HEK293 (cell line): ENCODE measurements around the gene CORT.

Experiments used
- GLIS1 ChIP-seq: fragments of 450-650 bp; formaldehyde crosslinking; IDR thresholded peaks from 2 replicates; pipeline ENCODE4 v1.5.1; 2016; ENCODE audit warnings: missing biosample characterization, missing genetic modification characterization
- HOXD13 ChIP-seq: sonication (generic); formaldehyde crosslinking; IDR thresholded peaks from 2 replicates; pipeline ENCODE4 v1.8.0; 2022; ENCODE audit warnings: missing genetic modification reagents, borderline replicate concordance
- SP7 ChIP-seq: fragments of 450-650 bp; formaldehyde crosslinking; IDR thresholded peaks from 2 replicates; pipeline ENCODE4 v1.5.1; 2016; ENCODE audit warnings: missing biosample characterization, missing genetic modification characterization
- ZBTB17 ChIP-seq: fragments of 450-650 bp; formaldehyde crosslinking; IDR thresholded peaks from 2 replicates; pipeline ENCODE4 v1.5.1; 2016; ENCODE audit warnings: missing biosample characterization, missing genetic modification characterization
- ZBTB21 ChIP-seq: fragments of 450-650 bp; formaldehyde crosslinking; IDR thresholded peaks from 2 replicates; pipeline ENCODE4 v1.5.1; 2017; ENCODE audit warnings: missing biosample characterization, missing genetic modification characterization
- ZFP37 ChIP-seq: fragments of 450-650 bp; formaldehyde crosslinking; IDR thresholded peaks from 2 replicates; pipeline ENCODE4 v1.5.1; 2016; ENCODE audit warnings: missing biosample characterization, missing genetic modification characterization
- ZNF140 ChIP-seq: fragments of 450-650 bp; formaldehyde crosslinking; IDR thresholded peaks from 2 replicates; pipeline ENCODE4 v1.5.1; 2016; ENCODE audit warnings: missing biosample characterization, missing genetic modification characterization
- ZNF19 ChIP-seq: fragments of 450-650 bp; formaldehyde crosslinking; IDR thresholded peaks from 2 replicates; pipeline ENCODE4; 2016; ENCODE audit warnings: missing biosample characterization, missing genetic modification characterization, low read depth
- ZNF571 ChIP-seq: fragments of 450-650 bp; formaldehyde crosslinking; IDR thresholded peaks from 2 replicates; pipeline ENCODE4 v1.5.0; 2017; ENCODE audit warnings: missing biosample characterization, missing genetic modification characterization
- ZNF629 ChIP-seq: fragments of 450-650 bp; formaldehyde crosslinking; IDR thresholded peaks from 2 replicates; pipeline ENCODE4 v1.5.1; 2017; ENCODE audit warnings: missing biosample characterization, missing genetic modification characterization
- ZNF777 ChIP-seq: fragments of 450-650 bp; formaldehyde crosslinking; IDR thresholded peaks from 2 replicates; pipeline ENCODE4 v1.5.1; 2017; ENCODE audit warnings: missing biosample characterization, missing genetic modification characterization, borderline replicate concordance
- ZSCAN23 ChIP-seq: fragments of 450-650 bp; formaldehyde crosslinking; IDR thresholded peaks from 2 replicates; pipeline ENCODE4 v1.5.1; 2016; ENCODE audit warnings: missing biosample characterization, missing genetic modification characterization
- ZXDB ChIP-seq: fragments of 450-650 bp; formaldehyde crosslinking; IDR thresholded peaks from 2 replicates; pipeline ENCODE4 v1.5.1; 2016; ENCODE audit warnings: missing biosample characterization, missing genetic modification characterization
- TF ChIP-seq, protein P1 (sequence below): fragments of 450-650 bp; formaldehyde crosslinking; IDR thresholded peaks from 2 replicates; pipeline ENCODE4 v1.5.1; 2016; ENCODE audit warnings: missing biosample characterization, missing genetic modification characterization
- TF ChIP-seq, protein P2 (sequence below): fragments of 450-650 bp; formaldehyde crosslinking; IDR thresholded peaks from 2 replicates; pipeline ENCODE4 v1.5.1; 2016; ENCODE audit warnings: missing biosample characterization, missing genetic modification characterization
- TF ChIP-seq, protein P3 (sequence below): fragments of 450-650 bp; formaldehyde crosslinking; IDR thresholded peaks from 2 replicates; pipeline ENCODE4 v1.5.0; 2017; ENCODE audit warnings: missing biosample characterization, missing genetic modification characterization, borderline replicate concordance
- TF ChIP-seq, protein P4 (sequence below): fragments of 450-650 bp; formaldehyde crosslinking; IDR thresholded peaks from 2 replicates; pipeline ENCODE4 v1.5.1; 2016; ENCODE audit warnings: missing biosample characterization, missing genetic modification characterization, low read depth
- TF ChIP-seq, protein P5 (sequence below): fragments of 450-650 bp; formaldehyde crosslinking; IDR thresholded peaks from 2 replicates; pipeline ENCODE4 v1.5.1; 2016; ENCODE audit warnings: missing biosample characterization, missing genetic modification characterization
- TF ChIP-seq, protein P6 (sequence below): fragments of 450-650 bp; formaldehyde crosslinking; IDR thresholded peaks from 2 replicates; pipeline ENCODE4 v1.5.1; 2017; ENCODE audit warnings: missing biosample characterization, missing genetic modification characterization
- TF ChIP-seq, protein P7 (sequence below): fragments of 450-650 bp; formaldehyde crosslinking; IDR thresholded peaks from 2 replicates; pipeline ENCODE4; 2016; ENCODE audit warnings: missing biosample characterization, missing genetic modification characterization
- TF ChIP-seq, protein P8 (sequence below): fragments of 450-650 bp; formaldehyde crosslinking; IDR thresholded peaks from 2 replicates; pipeline ENCODE4 v1.5.1; 2016; ENCODE audit warnings: missing biosample characterization, missing genetic modification characterization
- TF ChIP-seq, protein P9 (sequence below): fragments of 450-650 bp; IDR thresholded peaks from 2 replicates; pipeline ENCODE4 v1.5.1; 2018; ENCODE audit warnings: missing biosample characterization, missing genetic modification characterization

The CORT gene

DNA sequence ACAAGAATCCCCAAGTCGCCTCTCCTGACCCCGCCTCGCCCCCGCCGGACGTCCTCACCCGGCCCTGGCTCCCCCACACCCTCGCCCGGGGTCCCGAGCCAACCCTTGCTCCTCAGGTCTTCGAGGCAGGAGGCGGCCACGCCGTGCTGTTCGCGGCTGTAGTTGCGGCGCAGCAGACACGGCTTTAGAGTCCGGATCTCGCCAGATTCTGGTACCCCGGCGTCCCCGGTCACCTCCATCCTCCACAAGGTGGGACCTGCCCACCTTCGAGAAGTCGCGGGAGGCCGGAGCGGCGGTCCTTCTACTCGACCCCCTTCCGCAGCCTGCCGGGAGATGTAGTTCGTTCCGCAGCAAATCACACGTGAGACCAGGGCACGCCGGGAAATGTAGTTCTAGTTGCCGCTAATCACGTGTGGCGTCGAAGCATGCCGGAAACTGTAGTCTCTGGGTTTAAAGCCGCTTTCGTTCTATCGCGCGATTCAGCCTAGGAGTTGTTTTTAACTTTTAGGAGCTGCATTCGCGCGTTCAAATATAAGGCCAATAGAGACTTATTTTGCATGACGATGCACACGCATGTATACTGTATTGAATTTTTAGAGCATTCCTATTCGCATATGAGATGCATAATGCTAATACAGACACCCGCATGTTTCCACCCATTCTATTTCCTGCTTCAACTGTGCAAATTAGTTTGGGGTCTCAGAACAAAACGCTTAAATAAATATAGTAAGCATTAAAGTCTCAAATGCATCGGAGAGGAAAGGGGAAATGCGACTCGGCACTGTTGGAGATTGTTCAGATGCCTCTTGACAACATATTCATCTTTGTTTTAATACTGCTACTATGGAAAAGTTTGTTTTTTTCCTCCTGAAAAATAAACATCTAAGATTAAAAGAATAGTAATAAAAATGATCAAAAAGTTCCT lies 22.7 kb downstream of the CORT start, which contains the start of gene DFFA (continued):
- TF ChIP-seq, protein P1, sequence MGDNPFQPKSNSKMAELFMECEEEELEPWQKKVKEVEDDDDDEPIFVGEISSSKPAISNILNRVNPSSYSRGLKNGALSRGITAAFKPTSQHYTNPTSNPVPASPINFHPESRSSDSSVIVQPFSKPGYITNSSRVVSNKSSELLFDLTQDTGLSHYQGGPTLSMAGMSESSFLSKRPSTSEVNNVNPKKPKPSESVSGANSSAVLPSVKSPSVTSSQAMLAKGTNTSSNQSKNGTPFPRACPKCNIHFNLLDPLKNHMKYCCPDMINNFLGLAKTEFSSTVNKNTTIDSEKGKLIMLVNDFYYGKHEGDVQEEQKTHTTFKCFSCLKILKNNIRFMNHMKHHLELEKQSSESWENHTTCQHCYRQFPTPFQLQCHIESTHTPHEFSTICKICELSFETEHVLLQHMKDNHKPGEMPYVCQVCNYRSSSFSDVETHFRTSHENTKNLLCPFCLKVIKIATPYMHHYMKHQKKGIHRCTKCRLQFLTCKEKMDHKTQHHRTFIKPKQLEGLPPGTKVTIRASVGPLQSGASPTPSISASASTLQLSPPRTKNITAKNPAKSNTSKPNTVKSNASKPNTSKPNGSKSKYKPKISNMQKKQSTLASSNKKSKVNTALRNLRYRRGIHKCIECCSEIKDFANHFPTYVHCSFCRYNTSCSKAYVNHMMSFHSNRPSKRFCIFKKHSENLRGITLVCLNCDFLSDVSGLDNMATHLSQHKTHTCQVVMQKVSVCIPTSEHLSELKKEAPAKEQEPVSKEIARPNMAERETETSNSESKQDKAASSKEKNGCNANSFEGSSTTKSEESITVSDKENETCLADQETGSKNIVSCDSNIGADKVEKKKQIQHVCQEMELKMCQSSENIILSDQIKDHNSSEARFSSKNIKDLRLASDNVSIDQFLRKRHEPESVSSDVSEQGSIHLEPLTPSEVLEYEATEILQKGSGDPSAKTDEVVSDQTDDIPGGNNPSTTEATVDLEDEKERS: no peak
- no peak for TF ChIP-seq ZNF571 (tag by site-specific recombination)
- TF ChIP-seq ZXDB (tag by site-specific recombination): peak; percentile 93
- TF ChIP-seq, protein P2, sequence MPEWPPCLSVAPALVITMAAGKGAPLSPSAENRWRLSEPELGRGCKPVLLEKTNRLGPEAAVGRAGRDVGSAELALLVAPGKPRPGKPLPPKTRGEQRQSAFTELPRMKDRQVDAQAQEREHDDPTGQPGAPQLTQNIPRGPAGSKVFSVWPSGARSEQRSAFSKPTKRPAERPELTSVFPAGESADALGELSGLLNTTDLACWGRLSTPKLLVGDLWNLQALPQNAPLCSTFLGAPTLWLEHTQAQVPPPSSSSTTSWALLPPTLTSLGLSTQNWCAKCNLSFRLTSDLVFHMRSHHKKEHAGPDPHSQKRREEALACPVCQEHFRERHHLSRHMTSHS (tag by site-specific recombination): no peak
- no peak for TF ChIP-seq ZNF140
- TF ChIP-seq, protein P3, sequence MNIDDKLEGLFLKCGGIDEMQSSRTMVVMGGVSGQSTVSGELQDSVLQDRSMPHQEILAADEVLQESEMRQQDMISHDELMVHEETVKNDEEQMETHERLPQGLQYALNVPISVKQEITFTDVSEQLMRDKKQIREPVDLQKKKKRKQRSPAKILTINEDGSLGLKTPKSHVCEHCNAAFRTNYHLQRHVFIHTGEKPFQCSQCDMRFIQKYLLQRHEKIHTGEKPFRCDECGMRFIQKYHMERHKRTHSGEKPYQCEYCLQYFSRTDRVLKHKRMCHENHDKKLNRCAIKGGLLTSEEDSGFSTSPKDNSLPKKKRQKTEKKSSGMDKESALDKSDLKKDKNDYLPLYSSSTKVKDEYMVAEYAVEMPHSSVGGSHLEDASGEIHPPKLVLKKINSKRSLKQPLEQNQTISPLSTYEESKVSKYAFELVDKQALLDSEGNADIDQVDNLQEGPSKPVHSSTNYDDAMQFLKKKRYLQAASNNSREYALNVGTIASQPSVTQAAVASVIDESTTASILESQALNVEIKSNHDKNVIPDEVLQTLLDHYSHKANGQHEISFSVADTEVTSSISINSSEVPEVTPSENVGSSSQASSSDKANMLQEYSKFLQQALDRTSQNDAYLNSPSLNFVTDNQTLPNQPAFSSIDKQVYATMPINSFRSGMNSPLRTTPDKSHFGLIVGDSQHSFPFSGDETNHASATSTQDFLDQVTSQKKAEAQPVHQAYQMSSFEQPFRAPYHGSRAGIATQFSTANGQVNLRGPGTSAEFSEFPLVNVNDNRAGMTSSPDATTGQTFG (tag by site-specific recombination): no peak
- TF ChIP-seq, protein P4, sequence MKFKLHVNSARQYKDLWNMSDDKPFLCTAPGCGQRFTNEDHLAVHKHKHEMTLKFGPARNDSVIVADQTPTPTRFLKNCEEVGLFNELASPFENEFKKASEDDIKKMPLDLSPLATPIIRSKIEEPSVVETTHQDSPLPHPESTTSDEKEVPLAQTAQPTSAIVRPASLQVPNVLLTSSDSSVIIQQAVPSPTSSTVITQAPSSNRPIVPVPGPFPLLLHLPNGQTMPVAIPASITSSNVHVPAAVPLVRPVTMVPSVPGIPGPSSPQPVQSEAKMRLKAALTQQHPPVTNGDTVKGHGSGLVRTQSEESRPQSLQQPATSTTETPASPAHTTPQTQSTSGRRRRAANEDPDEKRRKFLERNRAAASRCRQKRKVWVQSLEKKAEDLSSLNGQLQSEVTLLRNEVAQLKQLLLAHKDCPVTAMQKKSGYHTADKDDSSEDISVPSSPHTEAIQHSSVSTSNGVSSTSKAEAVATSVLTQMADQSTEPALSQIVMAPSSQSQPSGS (tag by site-specific recombination): no peak
- TF ChIP-seq ZNF629 (tag by site-specific recombination): peak; percentile 73
- TF ChIP-seq ZSCAN23 (tag by site-specific recombination): no peak
- TF ChIP-seq, protein P5, sequence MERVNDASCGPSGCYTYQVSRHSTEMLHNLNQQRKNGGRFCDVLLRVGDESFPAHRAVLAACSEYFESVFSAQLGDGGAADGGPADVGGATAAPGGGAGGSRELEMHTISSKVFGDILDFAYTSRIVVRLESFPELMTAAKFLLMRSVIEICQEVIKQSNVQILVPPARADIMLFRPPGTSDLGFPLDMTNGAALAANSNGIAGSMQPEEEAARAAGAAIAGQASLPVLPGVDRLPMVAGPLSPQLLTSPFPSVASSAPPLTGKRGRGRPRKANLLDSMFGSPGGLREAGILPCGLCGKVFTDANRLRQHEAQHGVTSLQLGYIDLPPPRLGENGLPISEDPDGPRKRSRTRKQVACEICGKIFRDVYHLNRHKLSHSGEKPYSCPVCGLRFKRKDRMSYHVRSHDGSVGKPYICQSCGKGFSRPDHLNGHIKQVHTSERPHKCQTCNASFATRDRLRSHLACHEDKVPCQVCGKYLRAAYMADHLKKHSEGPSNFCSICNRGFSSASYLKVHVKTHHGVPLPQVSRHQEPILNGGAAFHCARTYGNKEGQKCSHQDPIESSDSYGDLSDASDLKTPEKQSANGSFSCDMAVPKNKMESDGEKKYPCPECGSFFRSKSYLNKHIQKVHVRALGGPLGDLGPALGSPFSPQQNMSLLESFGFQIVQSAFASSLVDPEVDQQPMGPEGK (tag by site-specific recombination): peak; percentile 86
- 0 out of 2 replicates have a peak, but pooled peaks have one; percentile 36 for TF ChIP-seq ZFP37
- no peak for TF ChIP-seq HOXD13 (CRISPR knock-in tag)
- TF ChIP-seq ZBTB21: no peak; the same call in 1 of the 2 replicates
- TF ChIP-seq ZNF19: no peak
- TF ChIP-seq ZNF777 (tag by site-specific recombination): no peak
- peak; percentile 69 for TF ChIP-seq SP7 (tag by site-specific recombination)
- peak; percentile 73 for TF ChIP-seq GLIS1 (tag by site-specific recombination)
- TF ChIP-seq, protein P6, sequence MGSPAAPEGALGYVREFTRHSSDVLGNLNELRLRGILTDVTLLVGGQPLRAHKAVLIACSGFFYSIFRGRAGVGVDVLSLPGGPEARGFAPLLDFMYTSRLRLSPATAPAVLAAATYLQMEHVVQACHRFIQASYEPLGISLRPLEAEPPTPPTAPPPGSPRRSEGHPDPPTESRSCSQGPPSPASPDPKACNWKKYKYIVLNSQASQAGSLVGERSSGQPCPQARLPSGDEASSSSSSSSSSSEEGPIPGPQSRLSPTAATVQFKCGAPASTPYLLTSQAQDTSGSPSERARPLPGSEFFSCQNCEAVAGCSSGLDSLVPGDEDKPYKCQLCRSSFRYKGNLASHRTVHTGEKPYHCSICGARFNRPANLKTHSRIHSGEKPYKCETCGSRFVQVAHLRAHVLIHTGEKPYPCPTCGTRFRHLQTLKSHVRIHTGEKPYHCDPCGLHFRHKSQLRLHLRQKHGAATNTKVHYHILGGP: no peak
- TF ChIP-seq, protein P7, sequence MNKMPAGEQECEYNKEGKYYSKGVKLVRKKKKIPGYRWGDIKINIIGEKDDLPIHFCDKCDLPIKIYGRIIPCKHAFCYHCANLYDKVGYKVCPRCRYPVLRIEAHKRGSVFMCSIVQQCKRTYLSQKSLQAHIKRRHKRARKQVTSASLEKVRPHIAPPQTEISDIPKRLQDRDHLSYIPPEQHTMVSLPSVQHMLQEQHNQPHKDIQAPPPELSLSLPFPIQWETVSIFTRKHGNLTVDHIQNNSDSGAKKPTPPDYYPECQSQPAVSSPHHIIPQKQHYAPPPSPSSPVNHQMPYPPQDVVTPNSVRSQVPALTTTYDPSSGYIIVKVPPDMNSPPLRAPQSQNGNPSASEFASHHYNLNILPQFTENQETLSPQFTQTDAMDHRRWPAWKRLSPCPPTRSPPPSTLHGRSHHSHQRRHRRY (tag by site-specific recombination): no peak
- TF ChIP-seq, protein P8, sequence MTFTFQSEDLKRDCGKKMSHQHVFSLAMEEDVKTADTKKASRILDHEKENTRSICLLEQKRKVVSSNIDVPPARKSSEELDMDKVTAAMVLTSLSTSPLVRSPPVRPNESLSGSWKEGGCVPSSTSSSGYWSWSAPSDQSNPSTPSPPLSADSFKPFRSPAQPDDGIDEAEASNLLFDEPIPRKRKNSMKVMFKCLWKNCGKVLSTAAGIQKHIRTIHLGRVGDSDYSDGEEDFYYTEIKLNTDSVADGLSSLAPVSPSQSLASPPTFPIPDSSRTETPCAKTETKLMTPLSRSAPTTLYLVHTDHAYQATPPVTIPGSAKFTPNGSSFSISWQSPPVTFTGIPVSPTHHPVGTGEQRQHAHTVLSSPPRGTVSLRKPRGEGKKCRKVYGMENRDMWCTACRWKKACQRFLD (tag by site-specific recombination): no peak
- TF ChIP-seq ZBTB17: peak; percentile 94
- TF ChIP-seq, protein P9, sequence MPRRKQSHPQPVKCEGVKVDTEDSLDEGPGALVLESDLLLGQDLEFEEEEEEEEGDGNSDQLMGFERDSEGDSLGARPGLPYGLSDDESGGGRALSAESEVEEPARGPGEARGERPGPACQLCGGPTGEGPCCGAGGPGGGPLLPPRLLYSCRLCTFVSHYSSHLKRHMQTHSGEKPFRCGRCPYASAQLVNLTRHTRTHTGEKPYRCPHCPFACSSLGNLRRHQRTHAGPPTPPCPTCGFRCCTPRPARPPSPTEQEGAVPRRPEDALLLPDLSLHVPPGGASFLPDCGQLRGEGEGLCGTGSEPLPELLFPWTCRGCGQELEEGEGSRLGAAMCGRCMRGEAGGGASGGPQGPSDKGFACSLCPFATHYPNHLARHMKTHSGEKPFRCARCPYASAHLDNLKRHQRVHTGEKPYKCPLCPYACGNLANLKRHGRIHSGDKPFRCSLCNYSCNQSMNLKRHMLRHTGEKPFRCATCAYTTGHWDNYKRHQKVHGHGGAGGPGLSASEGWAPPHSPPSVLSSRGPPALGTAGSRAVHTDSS (tag by site-specific recombination): no peak
